NCI-H510A treated with DMSO at 0.1 percent for 48 hours (cell line): Measurements from ENCODE around the gene AJAP1.

Experiments used
- DNase-seq: peaks from one replicate; lab custom pipeline; 2025; lab: John Stamatoyannopoulos, UW

AJAP1 gene

GRCh38 chr1:4734219-4734618 lies 79.8 kb downstream of the AJAP1 start:
- DNase-seq, result no peak

- no peak for DNase-seq
Measured at GRCh38 chr1:4734791-4735190, 80.4 kb downstream of the AJAP1 start.

DNA sequence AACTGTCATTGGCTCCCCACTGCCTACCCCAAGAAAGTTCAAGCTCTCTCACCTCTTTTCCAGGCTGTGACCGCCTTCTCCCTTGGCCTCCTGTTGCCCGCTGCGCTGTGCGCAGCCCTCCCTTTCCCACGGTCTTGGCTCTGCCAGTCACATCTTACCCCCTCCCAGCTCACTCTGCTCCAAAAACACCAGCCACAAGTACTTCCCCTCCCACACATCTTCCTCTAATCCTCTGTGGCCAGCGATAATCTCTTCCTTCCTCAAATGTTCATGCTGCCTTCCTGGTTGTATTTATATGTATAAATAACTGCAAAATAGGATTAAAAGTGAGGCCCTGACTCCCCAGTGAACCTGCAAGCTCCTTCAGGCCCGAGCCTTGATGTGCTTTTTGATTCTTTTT lies 81.8 kb downstream of the AJAP1 start:
- no peak for DNase-seq

GRCh38 chr1:4741876-4742423 lies 87.5 kb downstream of the AJAP1 start:
- DNase-seq, result no peak

DNA sequence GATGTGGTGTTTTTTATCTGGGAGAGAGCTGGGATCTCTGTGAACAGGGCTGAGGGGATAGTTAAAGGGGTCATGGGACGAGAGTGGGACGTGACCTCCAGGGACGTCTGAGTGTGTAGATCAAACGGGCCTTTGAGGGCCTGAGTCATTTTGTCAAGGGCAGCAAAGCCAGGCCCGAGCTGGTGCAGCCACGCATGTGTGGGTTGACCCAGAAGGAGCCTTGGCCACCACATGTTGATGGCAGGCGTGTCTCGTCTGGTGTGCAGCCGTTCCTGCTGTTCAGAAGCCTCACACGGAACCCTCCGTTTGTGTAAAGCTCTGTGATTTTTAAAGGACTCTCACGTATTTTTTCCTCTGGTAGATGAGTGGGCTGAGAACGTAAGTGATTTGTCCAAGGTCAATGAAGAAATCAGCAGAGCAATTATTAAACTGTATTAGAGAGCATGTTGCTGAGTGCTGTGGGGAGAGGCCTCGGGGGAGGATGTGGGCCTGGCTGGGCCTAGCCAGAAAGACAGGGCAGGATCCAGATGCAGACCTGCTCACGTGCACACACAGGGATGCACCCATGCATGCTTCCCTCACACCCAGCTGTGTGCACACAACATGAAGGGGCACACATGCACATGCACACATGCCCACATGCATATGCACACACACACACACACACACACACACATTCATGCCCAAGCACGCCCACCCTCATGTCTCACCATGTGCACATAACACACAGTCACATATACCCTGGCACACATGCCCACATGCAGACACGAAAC lies 89.8 kb downstream of the AJAP1 start:
- DNase-seq, result no peak

DNA sequence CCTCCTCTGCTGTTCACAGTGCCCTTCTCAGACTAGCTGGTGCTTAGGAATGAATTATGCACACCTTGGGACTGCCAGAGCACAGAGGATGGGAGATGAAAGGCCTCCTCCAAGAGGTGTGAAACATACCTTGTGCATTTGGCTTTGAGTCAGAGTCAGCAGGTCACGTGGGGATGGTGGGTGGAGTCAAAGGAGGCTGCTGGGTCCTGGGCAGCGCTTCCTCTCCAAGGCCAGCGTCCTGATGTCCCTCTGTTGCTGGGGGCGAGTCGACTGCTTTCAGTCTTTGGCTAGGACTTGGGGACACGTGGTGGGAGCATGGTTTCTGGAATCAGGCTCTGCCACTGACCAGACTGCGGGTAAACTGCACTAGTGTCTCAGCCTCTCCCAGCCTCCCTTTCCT lies 91.2 kb downstream of the AJAP1 start:
- no peak for DNase-seq

DNA sequence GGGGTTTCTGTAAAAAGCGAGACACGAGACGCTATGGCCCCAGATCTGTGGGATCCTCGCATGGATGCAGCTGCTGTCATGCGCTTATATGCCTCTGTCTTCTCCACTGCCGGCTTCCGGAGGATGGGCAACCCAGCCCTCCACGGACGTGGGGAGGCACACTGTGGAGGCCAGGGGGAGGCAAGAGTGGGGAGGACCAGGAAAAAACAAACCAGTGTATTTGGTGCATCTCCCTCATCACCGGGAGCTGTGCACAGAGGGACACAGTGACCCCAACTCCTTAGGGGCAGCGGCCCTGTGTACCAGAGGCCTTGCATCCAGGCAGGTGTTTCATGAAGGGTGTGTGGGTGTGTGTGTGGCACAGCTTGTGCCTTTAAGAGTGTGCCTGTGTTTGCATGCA lies 95.0 kb downstream of the AJAP1 start:
- DNase-seq, result no peak

- DNase-seq, result no peak
Measured at GRCh38 chr1:4750177-4750576, 95.8 kb downstream of the AJAP1 start.

- DNase-seq, result no peak
Measured at GRCh38 chr1:4752059-4752458, 97.7 kb downstream of the AJAP1 start.

- no peak for DNase-seq
Measured at GRCh38 chr1:4754816-4755215, 100.4 kb downstream of the AJAP1 start.

GRCh38 chr1:4755301-4755845 lies 101.0 kb downstream of the AJAP1 start:
- DNase-seq, result no peak

- DNase-seq, result no peak
Measured at GRCh38 chr1:4755864-4756504, 101.6 kb downstream of the AJAP1 start.

- no peak for DNase-seq
Measured at GRCh38 chr1:4756851-4757580, 102.6 kb downstream of the AJAP1 start.

DNA sequence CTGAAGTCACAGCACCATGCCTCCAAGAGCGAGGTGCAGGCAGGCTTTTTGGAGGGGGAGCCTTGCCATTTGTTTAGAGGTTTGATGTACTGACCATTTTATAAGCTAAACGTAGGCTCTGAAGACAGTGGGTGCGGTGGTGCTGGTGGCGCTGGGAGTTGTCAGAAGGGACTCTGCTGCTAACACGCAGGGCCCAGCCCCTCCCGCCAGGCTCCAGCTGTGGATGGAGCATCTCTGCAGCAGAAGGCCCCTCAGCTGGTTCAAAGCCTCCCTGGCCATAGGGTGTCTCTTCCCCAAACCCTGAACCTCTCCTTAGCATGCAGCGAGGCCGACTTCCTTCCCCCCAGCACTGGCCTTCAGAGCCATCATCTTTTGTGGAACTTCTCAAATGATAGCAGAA lies 105.3 kb downstream of the AJAP1 start:
- no peak for DNase-seq

GRCh38 chr1:4760088-4760487 lies 105.7 kb downstream of the AJAP1 start:
- no peak for DNase-seq

GRCh38 chr1:4761324-4761723 lies 106.9 kb downstream of the AJAP1 start:
- DNase-seq, result no peak

DNA sequence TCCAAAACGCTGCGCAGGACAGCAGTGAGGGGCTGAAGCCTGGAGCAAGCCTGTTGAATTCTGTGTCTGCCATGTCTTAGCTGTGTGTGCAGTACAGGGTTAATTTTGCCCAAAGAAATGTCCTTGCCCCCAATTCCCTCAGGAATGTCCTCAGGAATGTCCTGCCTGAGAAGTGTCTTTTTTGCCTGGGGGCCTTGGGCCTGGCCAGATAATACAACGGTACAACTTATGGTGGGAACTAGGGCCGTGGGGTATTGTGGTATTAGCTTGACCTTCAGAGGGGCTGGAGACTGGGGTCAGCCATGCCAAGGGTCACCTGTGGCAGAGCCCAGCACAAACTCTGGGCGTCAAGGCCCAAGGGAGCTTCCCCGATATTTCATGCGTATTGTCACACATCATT lies 107.7 kb downstream of the AJAP1 start:
- DNase-seq, result no peak

DNA sequence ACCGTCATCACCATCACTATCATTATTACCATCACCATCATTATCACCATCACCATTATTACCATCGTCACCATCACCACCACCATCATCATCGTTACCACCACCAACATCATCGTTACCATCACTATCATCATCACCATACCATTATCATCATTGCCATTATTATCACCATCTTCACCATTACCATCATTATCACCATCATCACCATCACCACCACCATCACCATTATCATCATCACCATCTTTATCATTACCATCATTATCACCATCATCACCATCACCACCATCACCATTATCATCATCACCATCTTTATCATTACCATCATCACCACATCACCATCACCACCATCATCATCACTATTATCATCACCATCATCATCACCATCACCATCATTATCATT lies 112.9 kb downstream of the AJAP1 start:
- no peak for DNase-seq

DNA sequence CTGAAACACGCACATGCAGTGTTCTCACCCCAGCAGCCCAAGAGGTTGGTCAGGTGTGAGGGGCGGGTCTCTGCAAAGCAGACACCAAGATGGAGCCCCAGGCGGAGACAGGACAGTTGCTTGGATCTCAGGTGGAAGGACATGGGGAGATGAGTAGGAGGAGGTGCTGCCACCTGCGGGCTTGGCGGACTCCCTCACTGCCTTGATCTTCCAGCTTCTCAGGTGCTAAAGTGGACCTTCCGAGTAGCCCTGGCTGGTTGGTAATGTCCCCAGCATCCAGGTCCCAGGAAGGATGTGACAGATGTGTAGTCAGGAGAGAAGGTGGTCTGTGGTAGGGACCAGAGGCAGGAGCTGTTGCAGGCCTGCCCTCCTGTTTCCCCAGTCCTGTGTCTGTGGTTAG lies 114.1 kb downstream of the AJAP1 start:
- DNase-seq, result no peak

DNA sequence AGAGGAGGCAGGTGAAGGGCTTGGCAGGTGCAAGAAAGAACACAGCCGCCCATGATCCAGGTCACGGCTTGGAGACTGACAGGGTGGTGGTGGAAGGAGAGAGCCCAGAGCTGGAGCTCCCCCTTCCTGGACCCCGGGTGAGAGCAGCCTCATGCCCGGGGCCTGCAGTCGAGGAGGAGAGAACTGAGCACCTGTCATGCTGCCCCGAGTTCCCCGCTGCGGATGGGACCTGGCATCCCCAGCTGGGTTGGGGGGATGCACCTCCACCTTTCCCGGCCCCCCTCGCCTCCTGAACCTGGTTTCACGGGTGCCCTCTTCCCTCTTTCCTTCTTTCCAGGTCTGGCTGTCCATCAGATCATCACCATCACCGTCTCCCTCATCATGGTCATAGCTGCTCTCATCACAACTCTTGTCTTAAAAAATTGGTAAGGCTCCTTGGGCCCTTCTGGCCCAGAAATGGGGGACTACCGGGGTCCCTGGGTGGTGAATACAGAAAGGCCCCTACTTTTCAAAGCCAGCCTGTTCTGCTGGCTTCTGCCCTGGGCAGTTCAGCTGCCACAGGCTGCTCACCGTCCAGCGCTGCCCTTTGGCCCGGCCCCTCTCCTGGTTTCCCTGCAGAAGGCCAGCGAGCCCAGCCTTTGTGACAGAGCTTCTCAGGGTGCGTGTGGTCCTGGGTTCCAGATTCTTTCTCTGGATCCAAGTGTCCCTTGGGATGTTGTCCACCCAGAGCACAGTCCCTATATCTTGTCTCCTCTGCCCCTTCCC lies 115.3 kb downstream of the AJAP1 start:
- DNase-seq, result no peak

DNA sequence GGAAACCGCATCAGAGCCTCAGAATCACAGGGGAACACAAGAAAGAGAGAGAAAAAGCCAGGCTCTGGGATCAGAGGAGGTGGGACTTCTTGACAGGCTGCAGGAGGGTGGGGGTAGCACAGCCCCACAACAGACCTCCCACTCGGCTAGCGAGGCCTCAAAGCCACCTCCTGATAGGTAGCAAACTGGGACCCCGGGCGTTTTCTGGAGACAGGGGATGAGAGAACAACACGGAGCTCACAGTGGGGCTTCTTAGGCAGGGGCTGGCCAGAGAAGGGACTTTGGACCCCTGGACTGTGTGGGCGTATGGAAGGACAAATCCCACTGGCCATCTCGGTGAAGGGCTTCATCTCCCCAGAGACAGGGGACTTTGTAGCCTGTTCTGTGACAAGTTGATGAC lies 116.3 kb downstream of the AJAP1 start:
- no peak for DNase-seq

DNA sequence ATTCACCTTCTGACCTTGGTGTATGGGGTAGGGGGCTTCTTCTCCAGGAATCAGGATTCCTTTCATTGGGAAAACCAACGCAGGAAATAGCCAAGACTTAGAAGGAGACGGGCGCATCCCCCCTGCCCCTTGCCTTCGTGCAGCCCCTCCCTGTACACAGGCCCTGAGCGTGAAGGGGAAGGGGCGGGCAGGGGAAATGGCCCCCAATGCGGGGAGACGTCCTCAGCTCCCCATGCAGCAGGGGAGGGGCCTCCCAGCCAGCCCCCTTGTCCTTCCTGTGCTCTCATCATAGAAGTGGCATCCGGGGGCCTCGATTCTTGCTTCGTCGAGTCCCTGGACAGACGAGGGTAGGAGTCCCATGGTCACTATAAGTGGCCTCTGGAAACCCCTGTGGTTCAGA lies 116.9 kb downstream of the AJAP1 start:
- no peak for DNase-seq
